KBM-7 (cell line): ENCODE measurements around the gene F7.

ENCODE experiments used
- DNase-seq: peaks from one replicate; pipeline ENCODE4 v3.0.0-alpha.2; 2015
- in situ Hi-C: fragments of 300-500 bp; cut with MboI; formaldehyde crosslinking; loops from 2 replicates; pipeline ENCODE4 v1.14.3; 2020; ENCODE audit warnings: low sequenced_read_pairs, low pct_unique_long_range_greater_than_20kb, mixed read lengths

The F7 gene

GRCh38 chr13:113145496-113145895 lies 39.9 kb downstream of the F7 start:
- in situ Hi-C loops = no loop called here
- no peak for DNase-seq

GRCh38 chr13:113145911-113146598 lies 40.5 kb downstream of the F7 start:
- in situ Hi-C loops = no loop called here
- no peak for DNase-seq

- in situ Hi-C loops = no loop called here
- no peak for DNase-seq
Observed at GRCh38 chr13:113146750-113147149, 41.2 kb downstream of the F7 start.

- in situ Hi-C loops = no loop called here
- DNase-seq = no peak
Observed at GRCh38 chr13:113147206-113147605, 41.6 kb downstream of the F7 start.

- no peak for DNase-seq
- in situ Hi-C loops = no loop called here
Observed at GRCh38 chr13:113148407-113148806, 42.8 kb downstream of the F7 start.

- in situ Hi-C loops = no loop called here
- no peak for DNase-seq
Observed at GRCh38 chr13:113148940-113149503, 43.4 kb downstream of the F7 start.

- in situ Hi-C loops = no loop called here
- no peak for DNase-seq
Observed at GRCh38 chr13:113149711-113150549, 44.3 kb downstream of the F7 start.

- no peak for DNase-seq
- in situ Hi-C loops = no loop called here
Observed at GRCh38 chr13:113150550-113151365, 45.2 kb downstream of the F7 start.

- in situ Hi-C loops = no loop called here
- DNase-seq = no peak
Observed at GRCh38 chr13:113151745-113152690, 46.4 kb downstream of the F7 start.

- in situ Hi-C loops = no loop called here
Observed at GRCh38 chr13:113152691-113152983, 47.0 kb downstream of the F7 start.

GRCh38 chr13:113152984-113153809 lies 47.6 kb downstream of the F7 start:
- no peak for DNase-seq
- in situ Hi-C loops = no loop called here

More at GRCh38 chr13:113152691-113152983, 47.0 kb downstream of the F7 start:
- no peak for DNase-seq

GRCh38 chr13:113153810-113154748 lies 48.5 kb downstream of the F7 start:
- peak; percentile 65 for DNase-seq
- in situ Hi-C loops = no loop called here

GRCh38 chr13:113155201-113155600 lies 49.6 kb downstream of the F7 start:
- DNase-seq = peak; percentile 19
- in situ Hi-C loops = no loop called here

- no peak for DNase-seq
- in situ Hi-C loops = no loop called here
Observed at GRCh38 chr13:113155982-113156655, 50.5 kb downstream of the F7 start.

GRCh38 chr13:113157206-113157928 lies 51.8 kb downstream of the F7 start:
- DNase-seq = no peak
- in situ Hi-C loops = no loop called here
